Activated T-helper 17 cell treated with anti-CD3 and anti-CD28 coated beads, Interleukin-2, amount 50 U/mL, for 72 hours (primary cell): ENCODE measurements around the gene PALB2. TPM values are rescaled to one million over a fixed set of nuclear protein-coding genes. Genes with fewer than 3 reads are reported as not detected.
"Not testable (repeated sequence)": the region's sequence is repeated elsewhere in the genome, so short reads cannot be mapped to it uniquely, and the experiment has no call there.

Source experiments
- ATAC-seq: fragments of 150-1000 bp; cut with Tn5 transposase; replicated peaks from 2 replicates; pipeline ENCODE4 v1.10.0; 2021; ENCODE audit warnings: mild to moderate bottlenecking, moderate library complexity
- H3K27ac Mint-ChIP-seq: one replicate; pipeline ENCODE4 v1.8.0; 2022; ENCODE audit warnings: mixed read lengths
- H3K27me3 Mint-ChIP-seq: one replicate; pipeline ENCODE4 v1.8.0; 2022; ENCODE audit warnings: mixed read lengths
- H3K36me3 Mint-ChIP-seq: one replicate; pipeline ENCODE4 v1.8.0; 2022; ENCODE audit warnings: low read depth, mild to moderate bottlenecking, mixed read lengths
- H3K4me1 Mint-ChIP-seq: one replicate; pipeline ENCODE4 v1.8.0; 2022; ENCODE audit warnings: mixed read lengths
- H3K4me3 Mint-ChIP-seq: one replicate; pipeline ENCODE4 v1.8.0; 2022; ENCODE audit warnings: mild to moderate bottlenecking, mixed read lengths
- H3K9me3 Mint-ChIP-seq: one replicate; pipeline ENCODE4 v1.8.0; 2022; ENCODE audit warnings: mixed read lengths
- total RNA-seq, 2 donors: library from RNA; stranded (reverse); gene quantifications; one replicate each; pipeline ENCODE4 v1.2.3, GENCODE V29; 2022

PALB2 gene
- total RNA-seq, 2 donors from 2014 or later, result 17.6 to 20.5 TPM

GRCh38 chr16:23610905-23611304 is 30.2 kb downstream of the PALB2 start:
- H3K9me3 Mint-ChIP-seq, H3K4me3 Mint-ChIP-seq, H3K4me1 Mint-ChIP-seq, ATAC-seq, H3K27me3 Mint-ChIP-seq, H3K27ac Mint-ChIP-seq: not testable (repeated sequence)
- peaks cover 54% of the 10 kb centered on the region for H3K36me3 Mint-ChIP-seq

GRCh38 chr16:23609929-23610328 is 31.2 kb downstream of the PALB2 start:
- Mint-ChIP-seq H3K27me3 (no peaks in the 10 kb centered on the region), H3K9me3 (no peaks in the 10 kb centered on the region), H3K4me3 (no peak overlapping the region), H3K4me1 (no peaks in the 10 kb centered on the region), H3K27ac (no peak overlapping the region), H3K36me3 (peaks cover 51% of the 10 kb centered on the region)
- no peak for ATAC-seq

- no peak overlapping the region for H3K4me3 Mint-ChIP-seq
- no peaks in the 10 kb centered on the region for H3K4me1 Mint-ChIP-seq
- peaks cover 49% of the 10 kb centered on the region for H3K36me3 Mint-ChIP-seq
- no peaks in the 10 kb centered on the region for H3K27me3 Mint-ChIP-seq
- H3K9me3 Mint-ChIP-seq, result no peaks in the 10 kb centered on the region
- no peak for ATAC-seq
- H3K27ac Mint-ChIP-seq, result no peak overlapping the region
Measured at GRCh38 chr16:23608194-23608593, 32.9 kb downstream of the PALB2 start.

- Mint-ChIP-seq H3K9me3 (no peaks in the 10 kb centered on the region), H3K4me1 (no peaks in the 10 kb centered on the region), H3K4me3 (no peak overlapping the region), H3K36me3 (peaks cover 48% of the 10 kb centered on the region), H3K27me3 (no peaks in the 10 kb centered on the region), H3K27ac (no peak overlapping the region)
- no peak for ATAC-seq
Measured at GRCh38 chr16:23607726-23608125, 33.4 kb downstream of the PALB2 start.

GRCh38 chr16:23597003-23597756 is 43.9 kb downstream of the PALB2 start:
- no peak for ATAC-seq
- H3K4me3 Mint-ChIP-seq, result peak overlapping the region; percentile 85
- peak overlapping the region; percentile 5 for H3K27ac Mint-ChIP-seq
- peaks cover 8% of the 10 kb centered on the region for H3K4me1 Mint-ChIP-seq
- H3K9me3 Mint-ChIP-seq, result no peaks in the 10 kb centered on the region
- no peaks in the 10 kb centered on the region for H3K27me3 Mint-ChIP-seq
- H3K36me3 Mint-ChIP-seq, result peaks cover 42% of the 10 kb centered on the region

GRCh38 chr16:23595951-23596720 is 45.0 kb downstream of the PALB2 start, which contains the start of gene NDUFAB1:
TSS of gene NDUFAB1 (minus strand) at chr16:23596316. CDS start at chr16:23596290, 26 bp downstream.
- Mint-ChIP-seq H3K27ac (peak within 1 kb of the TSS; percentile 83), H3K27me3 (no peaks in the 10 kb centered on the region), H3K4me3 (peak within 1 kb of the TSS; percentile 85), H3K4me1 (peaks cover 14% of the 10 kb centered on the region), H3K36me3 (peaks cover 42% of the 10 kb centered on the region), H3K9me3 (no peaks in the 10 kb centered on the region)
- peak; percentile 98 for ATAC-seq

- Mint-ChIP-seq H3K9me3 (no peaks in the 10 kb centered on the region), H3K27ac (peak overlapping the region; percentile 83), H3K4me1 (peaks cover 14% of the 10 kb centered on the region), H3K27me3 (no peaks in the 10 kb centered on the region), H3K4me3 (peak overlapping the region; percentile 85), H3K36me3 (peaks cover 43% of the 10 kb centered on the region)
- ATAC-seq, result peak; percentile 10
Measured at GRCh38 chr16:23595246-23595950, 45.7 kb downstream of the PALB2 start.

- Mint-ChIP-seq H3K27me3 (no peaks in the 10 kb centered on the region), H3K36me3 (peaks cover 54% of the 10 kb centered on the region), H3K4me1 (peaks cover 18% of the 10 kb centered on the region), H3K27ac (no peak overlapping the region), H3K4me3 (peak overlapping the region; percentile 85), H3K9me3 (no peaks in the 10 kb centered on the region)
- no peak for ATAC-seq
Measured at GRCh38 chr16:23594186-23594585, 46.9 kb downstream of the PALB2 start.

- Mint-ChIP-seq H3K9me3 (no peaks in the 10 kb centered on the region), H3K4me3 (no peak overlapping the region), H3K4me1 (peaks cover 15% of the 10 kb centered on the region), H3K27me3 (no peaks in the 10 kb centered on the region), H3K27ac (no peak overlapping the region), H3K36me3 (peaks cover 90% of the 10 kb centered on the region)
- ATAC-seq, result no peak
Measured at GRCh38 chr16:23590181-23590580, 50.9 kb downstream of the PALB2 start.

- Mint-ChIP-seq H3K27me3 (no peaks in the 10 kb centered on the region), H3K27ac (no peak overlapping the region), H3K4me1 (peaks cover 13% of the 10 kb centered on the region), H3K9me3 (no peaks in the 10 kb centered on the region), H3K36me3 (peaks cover 98% of the 10 kb centered on the region), H3K4me3 (no peak overlapping the region)
- no peak for ATAC-seq
Measured at GRCh38 chr16:23587726-23588125, 53.4 kb downstream of the PALB2 start.

- no peaks in the 10 kb centered on the region for H3K27me3 Mint-ChIP-seq
- no peaks in the 10 kb centered on the region for H3K9me3 Mint-ChIP-seq
- peaks cover 4% of the 10 kb centered on the region for H3K4me1 Mint-ChIP-seq
- H3K27ac Mint-ChIP-seq, result no peak overlapping the region
- ATAC-seq, result no peak
- H3K4me3 Mint-ChIP-seq, result no peak overlapping the region
- H3K36me3 Mint-ChIP-seq, result peaks cover 100% of the 10 kb centered on the region
Measured at GRCh38 chr16:23584186-23585076, 56.7 kb downstream of the PALB2 start.

- H3K27me3 Mint-ChIP-seq, H3K9me3 Mint-ChIP-seq, H3K27ac Mint-ChIP-seq, H3K4me1 Mint-ChIP-seq, ATAC-seq, H3K4me3 Mint-ChIP-seq: not testable (repeated sequence)
- peaks cover 100% of the 10 kb centered on the region for H3K36me3 Mint-ChIP-seq
Measured at GRCh38 chr16:23583271-23583670, 57.8 kb downstream of the PALB2 start.

GRCh38 chr16:23581764-23582163 is 59.3 kb downstream of the PALB2 start:
- H3K27ac Mint-ChIP-seq, result no peak overlapping the region
- no peaks in the 10 kb centered on the region for H3K9me3 Mint-ChIP-seq
- H3K36me3 Mint-ChIP-seq, result peaks cover 90% of the 10 kb centered on the region

GRCh38 chr16:23580391-23580790 is 60.7 kb downstream of the PALB2 start:
- no peaks in the 10 kb centered on the region for H3K4me1 Mint-ChIP-seq
- no peak overlapping the region for H3K27ac Mint-ChIP-seq
- H3K27me3 Mint-ChIP-seq, result no peaks in the 10 kb centered on the region

More at GRCh38 chr16:23581764-23582163, 59.3 kb downstream of the PALB2 start:
- Mint-ChIP-seq H3K4me3 (no peak overlapping the region), H3K4me1 (no peaks in the 10 kb centered on the region), H3K27me3 (no peaks in the 10 kb centered on the region)
- ATAC-seq, result no peak

More at GRCh38 chr16:23580391-23580790, 60.7 kb downstream of the PALB2 start:
- ATAC-seq, result no peak
- Mint-ChIP-seq H3K9me3 (no peaks in the 10 kb centered on the region), H3K4me3 (no peak overlapping the region), H3K36me3 (peaks cover 85% of the 10 kb centered on the region)
